ENCODE results near the gene GPR15LG. TPM values are rescaled to one million over a fixed set of nuclear protein-coding genes. Genes with fewer than 3 reads are reported as not detected.
"Not testable (repeated sequence)": the region's sequence is repeated elsewhere in the genome, so short reads cannot be mapped to it uniquely, and the experiment has no call there.

Gene GPR15LG
- total and polyA plus RNA-seq, 12 donors: 0.25 TPM; not detected in 11

- Histone ChIP-seq H3K36me3 (replicated peaks in 1 of 2) (no peaks in the 10 kb centered on the region), H3K4me3 (no peak overlapping the region), H3K4me1 (replicated peaks in 1 of 2) (no peaks in the 10 kb centered on the region), H3K9me3 (replicated peaks in 1 of 3) (no peaks in the 10 kb centered on the region), H3K27me3 (no peaks in the 10 kb centered on the region), H3K27ac (no peak overlapping the region)
- intact Hi-C loops (cut with DNase I): no loop called here
- DNase-seq: no peak
- TF ChIP-seq, protein P1, sequence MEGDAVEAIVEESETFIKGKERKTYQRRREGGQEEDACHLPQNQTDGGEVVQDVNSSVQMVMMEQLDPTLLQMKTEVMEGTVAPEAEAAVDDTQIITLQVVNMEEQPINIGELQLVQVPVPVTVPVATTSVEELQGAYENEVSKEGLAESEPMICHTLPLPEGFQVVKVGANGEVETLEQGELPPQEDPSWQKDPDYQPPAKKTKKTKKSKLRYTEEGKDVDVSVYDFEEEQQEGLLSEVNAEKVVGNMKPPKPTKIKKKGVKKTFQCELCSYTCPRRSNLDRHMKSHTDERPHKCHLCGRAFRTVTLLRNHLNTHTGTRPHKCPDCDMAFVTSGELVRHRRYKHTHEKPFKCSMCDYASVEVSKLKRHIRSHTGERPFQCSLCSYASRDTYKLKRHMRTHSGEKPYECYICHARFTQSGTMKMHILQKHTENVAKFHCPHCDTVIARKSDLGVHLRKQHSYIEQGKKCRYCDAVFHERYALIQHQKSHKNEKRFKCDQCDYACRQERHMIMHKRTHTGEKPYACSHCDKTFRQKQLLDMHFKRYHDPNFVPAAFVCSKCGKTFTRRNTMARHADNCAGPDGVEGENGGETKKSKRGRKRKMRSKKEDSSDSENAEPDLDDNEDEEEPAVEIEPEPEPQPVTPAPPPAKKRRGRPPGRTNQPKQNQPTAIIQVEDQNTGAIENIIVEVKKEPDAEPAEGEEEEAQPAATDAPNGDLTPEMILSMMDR (IDR thresholded peaks at IDR 0.05): no peak
- no peak for TF ChIP-seq POLR2A (IDR thresholded peaks at IDR 0.05)
- WGBS, 4 donors: 28 to 34% (median 32%) methylated on average over 2 of the region's 2 CpGs
These were observed 9.2 kb upstream of the GPR15LG start for GRCh38 chr10:84164442-84164841.

GRCh38 chr10:84166620-84167288, 6.8 kb upstream of the GPR15LG start:
- intact Hi-C loops (cut with DNase I): no loop called here
- no peak overlapping the region for H3K27ac ChIP-seq
- H3K36me3 ChIP-seq (replicated peaks in 1 of 2): no peaks in the 10 kb centered on the region
- DNase-seq: no peak
- no peaks in the 10 kb centered on the region for H3K9me3 ChIP-seq (replicated peaks in 1 of 3)
- no peak overlapping the region for H3K4me3 ChIP-seq
- no peaks in the 10 kb centered on the region for H3K4me1 ChIP-seq (replicated peaks in 1 of 2)
- 71 to 91% (median 90%) methylated on average over 2 to 4 of the region's 4 CpGs for WGBS, 4 donors
- no peak for TF ChIP-seq POLR2A (IDR thresholded peaks at IDR 0.05)
- TF ChIP-seq, protein P1 (IDR thresholded peaks at IDR 0.05): no peak
- no peaks in the 10 kb centered on the region for H3K27me3 ChIP-seq

DNA sequence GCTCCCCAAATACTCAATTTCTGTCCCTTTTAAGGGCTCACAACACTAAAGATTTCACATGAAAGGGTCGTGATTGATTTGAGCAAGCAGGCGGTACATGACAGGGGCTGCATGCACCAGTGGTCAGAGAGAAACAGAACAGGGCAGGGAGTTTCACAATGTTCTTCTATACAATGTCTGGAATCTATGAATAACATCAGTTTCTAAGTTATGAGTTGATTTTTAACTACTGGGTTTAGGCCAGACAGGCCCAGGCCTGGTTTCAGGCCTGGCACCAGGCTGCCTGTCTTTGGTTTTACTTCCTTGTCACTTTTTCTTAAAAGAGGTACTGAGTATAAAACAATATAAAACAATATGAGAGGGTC, 6.3 kb upstream of the GPR15LG start:
- H3K9me3 ChIP-seq (replicated peaks in 1 of 3); H3K36me3 ChIP-seq (replicated peaks in 1 of 2); H3K27ac ChIP-seq; intact Hi-C loops (cut with DNase I); H3K27me3 ChIP-seq; H3K4me3 ChIP-seq; H3K4me1 ChIP-seq (replicated peaks in 1 of 2); DNase-seq: not testable (repeated sequence)
- WGBS, 4 donors: 71 to 90% (median 79%) methylated on average over 2 of the region's 2 CpGs

DNA sequence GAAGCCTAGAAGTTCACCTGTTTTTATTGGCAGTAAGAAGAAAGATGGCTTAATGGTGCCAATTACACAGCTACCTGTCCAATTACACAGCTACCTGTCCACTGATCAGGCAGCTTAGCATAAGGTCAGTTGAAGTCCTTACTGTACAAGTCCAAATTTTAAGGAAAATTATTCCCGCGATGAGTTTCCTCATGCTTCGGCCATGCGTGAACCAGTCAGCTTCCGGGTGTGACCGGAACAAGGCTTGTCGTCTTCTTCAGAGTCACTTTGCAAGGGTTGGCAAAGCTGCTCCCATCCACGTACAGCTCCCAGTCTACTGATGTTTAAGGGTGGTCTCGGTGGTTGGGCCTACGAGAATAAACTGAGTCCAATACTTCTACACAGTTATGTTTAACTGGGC, 5.2 kb upstream of the GPR15LG start:
- H3K27me3 ChIP-seq; H3K4me3 ChIP-seq; intact Hi-C loops (cut with DNase I); H3K9me3 ChIP-seq (replicated peaks in 1 of 3); H3K27ac ChIP-seq; H3K4me1 ChIP-seq (replicated peaks in 1 of 2); H3K36me3 ChIP-seq (replicated peaks in 1 of 2); DNase-seq: not testable (repeated sequence)
- 90 to 99% (median 95%) methylated on average over 10 of the region's 10 CpGs for WGBS, 4 donors

DNA sequence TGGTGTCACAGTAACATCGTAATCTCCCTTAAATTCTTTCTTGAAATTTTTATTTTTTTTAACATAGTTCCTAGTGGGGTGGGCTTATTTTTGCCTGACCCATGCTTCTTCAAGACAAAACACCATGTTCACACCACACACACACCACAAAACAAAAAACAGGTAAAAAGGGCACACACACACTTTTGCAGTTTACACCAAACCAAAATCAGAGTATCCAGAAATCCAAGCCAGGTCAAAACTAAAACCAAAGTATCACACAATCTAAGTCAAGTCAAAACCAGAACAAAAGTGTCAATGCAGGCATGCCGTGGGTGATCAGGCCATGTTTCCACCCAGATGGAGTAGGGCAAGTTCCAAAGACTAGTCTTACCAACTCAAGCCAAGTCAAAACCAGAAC, 2.4 kb upstream of the GPR15LG start:
- DNase-seq; H3K27ac ChIP-seq; H3K4me1 ChIP-seq (replicated peaks in 1 of 2); H3K4me3 ChIP-seq; H3K36me3 ChIP-seq (replicated peaks in 1 of 2); H3K27me3 ChIP-seq; H3K9me3 ChIP-seq (replicated peaks in 1 of 3); intact Hi-C loops (cut with DNase I): not testable (repeated sequence)
- 86 to 95% (median 87%) methylated on average over 2 of the region's 2 CpGs for WGBS, 4 donors

GRCh38 chr10:84171700-84172466, 1.7 kb upstream of the GPR15LG start:
- H3K9me3 ChIP-seq (replicated peaks in 1 of 3); H3K4me1 ChIP-seq (replicated peaks in 1 of 2); intact Hi-C loops (cut with DNase I); H3K27me3 ChIP-seq; H3K27ac ChIP-seq; H3K36me3 ChIP-seq (replicated peaks in 1 of 2); DNase-seq; H3K4me3 ChIP-seq: not testable (repeated sequence)
- WGBS, 4 donors: 82 to 85% (median 83%) methylated on average over 10 to 20 of the region's 21 CpGs
